Jurkat, Clone E6-1 (cell line): ENCODE data around the gene DOCK1.
A peak's percentile ranks its signal among the peaks of the same experiment; 100 is the strongest.

Source experiments
- DNase-seq: peaks from one replicate; pipeline ENCODE4 v3.0.0-alpha.2; 2011; ENCODE audit warnings: low read depth, low spot score
- H3K4me3 ChIP-seq: 2 replicates; pipeline ENCODE4 v1.5.1; 2011; ENCODE audit warnings: mild to moderate bottlenecking, low read length, control low read depth, moderate library complexity

Gene DOCK1

GRCh38 chr10:127435246-127435645, 530.0 kb downstream of the DOCK1 start:
- no peak overlapping the region for H3K4me3 ChIP-seq
- DNase-seq: no peak

DNA sequence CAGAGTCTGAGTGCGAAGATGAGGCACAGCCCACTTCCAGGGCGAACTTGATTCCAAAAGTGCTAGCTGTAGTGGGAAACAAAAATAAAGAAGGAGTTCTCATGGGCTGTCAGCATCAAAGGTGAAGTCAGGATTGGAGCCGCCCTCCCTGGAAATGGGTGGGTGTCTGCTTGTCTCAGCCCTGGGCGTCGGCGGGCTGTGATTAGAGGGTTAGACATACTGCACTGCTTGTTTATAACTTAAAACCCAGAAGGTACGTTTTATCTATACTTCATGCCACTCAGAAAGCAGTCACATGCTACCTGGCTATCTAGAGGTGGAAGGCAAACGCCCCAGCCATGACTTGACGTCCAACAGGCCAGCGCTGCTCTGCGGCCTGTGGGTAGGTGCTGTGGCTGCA, 535.1 kb downstream of the DOCK1 start:
- no peak for DNase-seq
- H3K4me3 ChIP-seq: no peak overlapping the region

DNA sequence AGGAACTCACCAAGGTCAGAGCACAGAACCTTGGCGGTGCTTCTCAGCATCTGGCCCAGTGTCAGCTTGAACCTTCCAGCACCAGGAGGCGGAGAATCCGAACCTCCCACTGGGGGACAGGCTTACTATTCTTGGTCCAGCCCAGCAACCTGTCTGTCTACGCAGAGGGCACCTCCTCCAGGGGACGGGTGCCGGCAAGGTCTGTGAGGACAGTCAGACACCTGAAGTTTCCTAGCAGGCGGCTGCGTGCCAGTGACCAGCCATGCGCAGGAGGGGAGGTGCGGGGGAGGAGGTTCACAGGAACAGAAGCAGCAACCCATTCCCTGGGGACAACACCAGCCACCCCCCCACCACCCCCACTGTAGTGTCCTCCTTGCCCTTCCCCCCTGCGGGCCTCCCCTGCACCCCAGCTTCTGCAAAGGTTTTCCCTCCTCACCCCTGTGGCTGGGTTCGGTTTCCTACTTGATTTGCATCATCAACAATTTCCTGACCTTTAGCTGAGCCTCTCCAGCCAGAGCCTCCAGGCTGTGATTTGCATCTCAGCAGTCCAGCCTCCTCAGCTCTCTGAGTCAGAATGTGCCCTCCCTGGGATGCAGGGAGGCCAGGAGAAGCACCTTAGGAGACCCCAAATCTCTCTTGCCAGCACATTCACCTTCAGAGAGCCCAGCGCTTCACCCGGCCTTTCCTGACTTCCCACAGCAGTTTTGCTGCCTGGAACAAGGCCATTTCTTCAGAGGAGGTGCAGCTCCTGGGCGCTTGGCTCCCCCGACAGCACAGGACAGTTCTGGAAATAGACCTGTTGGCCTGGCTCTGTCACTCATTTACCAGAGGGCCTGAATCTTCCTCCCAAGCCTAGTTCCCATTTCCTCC, 536.4 kb downstream of the DOCK1 start:
- DNase-seq: no peak

GRCh38 chr10:127442220-127442525, 536.9 kb downstream of the DOCK1 start:
- H3K4me3 ChIP-seq: no peak overlapping the region
- DNase-seq: no peak

More for the DNA sequence above, 536.4 kb downstream of the DOCK1 start:
- no peak overlapping the region for H3K4me3 ChIP-seq

- H3K4me3 ChIP-seq: no peak overlapping the region
- no peak for DNase-seq
Observed at GRCh38 chr10:127444155-127444554, 538.9 kb downstream of the DOCK1 start.

DNA sequence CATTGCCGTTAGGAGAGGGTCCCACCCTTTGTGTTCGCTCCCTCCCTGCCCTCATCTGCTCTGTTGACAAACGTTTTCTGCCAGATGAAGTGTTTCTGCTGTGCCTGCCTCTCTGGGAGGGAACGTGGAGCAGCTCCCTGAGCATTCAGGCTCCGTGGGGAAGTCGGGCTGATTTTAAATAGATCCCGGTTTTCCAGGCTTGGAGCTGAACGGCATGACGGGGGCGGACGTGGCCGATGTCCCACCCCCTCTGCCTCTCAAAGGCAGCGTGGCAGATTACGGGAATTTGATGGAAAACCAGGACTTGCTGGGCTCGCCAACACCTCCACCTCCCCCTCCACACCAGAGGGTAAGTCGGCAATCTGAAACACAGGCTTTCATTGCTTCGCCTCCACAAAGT, 542.0 kb downstream of the DOCK1 start:
- no peak for DNase-seq
- H3K4me3 ChIP-seq: no peak overlapping the region

- H3K4me3 ChIP-seq: no peak overlapping the region
- no peak for DNase-seq
Observed at GRCh38 chr10:127449490-127449889, 544.3 kb downstream of the DOCK1 start.

GRCh38 chr10:127450644-127451043, 545.4 kb downstream of the DOCK1 start:
- DNase-seq: no peak
- no peak overlapping the region for H3K4me3 ChIP-seq

- no peak overlapping the region for H3K4me3 ChIP-seq
- DNase-seq: no peak
Observed at GRCh38 chr10:127451628-127452027, 546.4 kb downstream of the DOCK1 start.

DNA sequence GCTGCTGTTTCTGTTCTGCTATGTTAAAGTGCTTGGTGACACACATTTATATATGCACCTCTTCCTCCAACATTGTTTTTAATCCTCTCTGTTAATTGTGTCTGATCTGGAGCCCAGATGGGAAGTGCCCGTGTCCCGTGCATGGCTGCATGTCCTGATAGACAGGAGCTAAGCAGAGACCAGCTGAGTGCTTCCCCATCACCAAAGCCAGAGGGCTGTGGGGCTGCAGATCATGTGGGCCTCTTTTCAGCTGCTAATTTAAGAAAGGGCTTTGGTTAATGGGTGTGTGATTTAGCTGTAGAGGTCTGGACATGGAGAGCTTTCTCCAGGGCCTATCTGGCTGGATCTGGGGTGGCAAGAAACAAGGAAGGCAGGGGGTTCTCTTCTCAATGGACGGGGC, 547.3 kb downstream of the DOCK1 start:
- H3K4me3 ChIP-seq: no peak overlapping the region
- no peak for DNase-seq

DNA sequence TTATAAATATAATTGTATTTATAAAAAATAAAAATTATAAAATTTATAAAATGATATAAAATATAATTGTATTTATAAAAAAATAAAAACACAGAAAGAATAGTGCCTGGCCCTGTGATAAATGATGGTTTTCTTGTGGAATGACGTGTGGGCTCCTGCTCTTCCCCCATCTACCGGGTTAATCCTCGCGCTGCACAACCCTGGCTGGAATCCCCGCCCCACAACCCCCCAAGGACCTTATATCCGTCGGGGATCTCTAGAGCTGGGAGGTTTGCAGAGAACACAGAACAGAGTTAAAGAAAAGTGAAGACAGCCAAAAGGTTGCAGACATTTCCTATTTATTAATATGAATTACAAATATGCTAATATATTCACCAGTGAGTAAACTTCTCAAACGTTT, 548.5 kb downstream of the DOCK1 start:
- no peak for DNase-seq

DNA sequence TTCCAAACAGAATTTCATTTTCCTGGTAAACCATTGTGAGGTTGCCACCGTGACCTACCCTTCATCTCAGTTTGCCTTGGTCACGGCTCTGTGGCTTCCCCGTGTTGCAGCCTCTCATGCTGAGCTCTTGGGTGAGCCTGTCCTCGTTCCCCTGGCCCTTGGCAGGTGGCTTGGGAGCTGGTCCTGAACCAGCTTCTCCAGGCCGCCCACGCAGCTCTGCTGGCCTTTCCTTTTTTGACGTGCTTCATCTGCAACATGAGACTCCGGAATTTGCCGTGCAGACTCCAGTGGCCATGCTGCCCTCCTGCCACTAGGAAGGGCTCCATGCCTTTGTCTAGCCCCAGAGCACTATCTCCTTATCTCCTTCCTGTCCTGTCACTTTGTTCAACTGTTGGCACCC, 550.9 kb downstream of the DOCK1 start:
- no peak overlapping the region for H3K4me3 ChIP-seq
- no peak for DNase-seq

More for the DNA sequence above, 548.5 kb downstream of the DOCK1 start:
- H3K4me3 ChIP-seq: no peak overlapping the region

DNA sequence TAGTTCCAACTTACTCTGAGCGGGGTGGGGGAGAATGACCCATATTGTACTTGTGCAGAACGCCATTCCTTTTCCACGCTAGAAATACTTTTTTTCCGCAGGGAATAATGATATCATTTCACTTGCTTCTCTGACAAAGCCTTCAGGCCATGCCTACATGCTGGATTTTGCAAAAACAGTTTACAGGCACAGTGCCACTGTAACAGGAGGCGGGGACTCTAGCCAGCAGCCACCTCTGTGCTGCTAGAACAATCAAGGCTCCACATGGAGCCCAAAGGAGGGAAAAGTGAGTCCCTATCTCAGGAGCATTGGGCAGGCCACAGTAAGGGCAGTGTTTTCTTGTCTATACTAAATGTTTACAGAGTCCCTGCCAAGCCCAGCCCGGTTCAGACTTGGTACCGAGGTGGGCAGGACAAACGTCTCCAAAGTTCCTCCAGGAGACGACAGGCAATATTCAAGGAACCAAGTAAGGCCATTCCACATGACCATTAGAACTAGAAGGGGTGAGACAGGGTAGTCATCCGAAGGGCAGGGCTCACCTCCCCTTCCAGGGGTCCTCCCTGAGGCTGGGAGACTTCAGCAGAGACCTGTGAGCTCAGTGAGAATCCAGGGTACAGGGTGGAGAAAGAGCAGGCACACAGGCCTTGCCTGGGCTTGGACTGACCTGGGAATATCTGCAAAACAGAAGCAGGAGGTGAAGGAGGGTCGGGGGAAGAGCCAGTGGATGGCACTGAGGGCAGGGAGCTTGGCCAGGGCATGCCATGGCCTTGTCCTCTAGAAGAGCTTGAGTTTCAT, 553.0 kb downstream of the DOCK1 start:
- H3K4me3 ChIP-seq: no peak overlapping the region
- no peak for DNase-seq

GRCh38 chr10:127458829-127459228, 553.6 kb downstream of the DOCK1 start:
- H3K4me3 ChIP-seq: no peak overlapping the region
- DNase-seq: peak; percentile 57

DNA sequence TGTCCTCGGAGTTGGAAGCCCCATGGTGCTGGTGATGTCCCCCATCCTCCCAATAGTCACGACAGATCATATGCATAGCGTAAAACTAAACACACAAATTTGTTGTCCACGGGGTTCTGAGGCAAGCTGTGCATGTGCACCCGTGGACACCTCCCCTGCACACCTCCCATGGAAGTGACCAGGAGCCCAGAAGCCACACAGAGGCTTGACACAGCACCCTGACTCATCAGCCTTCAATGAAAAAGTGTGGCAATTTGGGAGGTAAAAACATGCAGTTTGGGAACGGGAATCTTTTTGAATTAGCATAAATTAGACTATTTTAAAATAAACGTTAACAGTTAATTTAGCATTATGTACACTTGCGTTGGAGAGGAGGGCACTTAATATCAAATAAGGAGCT, 554.7 kb downstream of the DOCK1 start:
- DNase-seq: no peak
- no peak overlapping the region for H3K4me3 ChIP-seq

DNA sequence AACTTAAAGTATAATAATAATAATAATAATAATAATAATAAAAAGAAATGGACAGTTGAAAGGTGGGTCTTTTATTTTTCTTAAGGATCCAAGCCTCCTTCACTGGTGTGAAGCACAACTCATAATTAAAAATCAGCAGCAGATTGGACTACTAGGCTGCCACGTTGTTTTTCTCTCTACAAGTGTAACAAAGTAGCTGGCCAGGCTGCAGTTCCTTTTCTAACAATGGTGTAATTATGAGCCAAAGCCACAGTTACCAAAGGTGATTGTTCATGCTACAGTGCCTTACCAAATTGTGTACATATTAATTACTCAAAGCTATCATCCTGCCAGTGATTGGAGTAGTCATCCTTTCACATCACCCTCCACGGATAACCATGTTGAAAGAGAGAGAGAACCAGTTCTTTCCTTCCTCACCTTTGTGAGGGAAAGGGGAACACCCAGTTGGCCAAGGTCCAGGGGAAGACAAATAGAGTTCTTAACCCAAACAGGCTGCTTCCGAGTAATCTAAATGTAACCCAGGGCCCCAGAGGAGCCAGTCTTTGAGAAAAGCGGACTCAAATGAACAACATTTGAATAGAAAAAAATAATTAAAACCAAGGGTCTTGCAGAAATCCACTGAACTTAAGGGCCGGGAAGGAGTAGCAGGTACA, 557.5 kb downstream of the DOCK1 start:
- DNase-seq: no peak
- H3K4me3 ChIP-seq: no peak overlapping the region

GRCh38 chr10:127463548-127463947, 558.3 kb downstream of the DOCK1 start:
- no peak overlapping the region for H3K4me3 ChIP-seq
- no peak for DNase-seq

GRCh38 chr10:127464561-127464960, 559.3 kb downstream of the DOCK1 start:
- no peak overlapping the region for H3K4me3 ChIP-seq
- no peak for DNase-seq

- DNase-seq: no peak
- H3K4me3 ChIP-seq: no peak overlapping the region
Observed at GRCh38 chr10:127467811-127468210, 562.6 kb downstream of the DOCK1 start.

- H3K4me3 ChIP-seq: no peak overlapping the region
- DNase-seq: no peak
Observed at GRCh38 chr10:127468632-127469031, 563.4 kb downstream of the DOCK1 start.
